Amygdala (tissue), 56 donors: ENCODE results near the gene PPP6R3.
A peak's percentile ranks its signal among the peaks of the same experiment; 100 is the strongest.
"Not testable (repeated sequence)": the region's sequence is repeated elsewhere in the genome, so short reads cannot be mapped to it uniquely, and the experiment has no call there.

Experiments
- DNase-seq, 56 donors: peaks; one replicate each; lab custom pipeline; 2025; lab: John Stamatoyannopoulos, UW

PPP6R3 gene

DNA sequence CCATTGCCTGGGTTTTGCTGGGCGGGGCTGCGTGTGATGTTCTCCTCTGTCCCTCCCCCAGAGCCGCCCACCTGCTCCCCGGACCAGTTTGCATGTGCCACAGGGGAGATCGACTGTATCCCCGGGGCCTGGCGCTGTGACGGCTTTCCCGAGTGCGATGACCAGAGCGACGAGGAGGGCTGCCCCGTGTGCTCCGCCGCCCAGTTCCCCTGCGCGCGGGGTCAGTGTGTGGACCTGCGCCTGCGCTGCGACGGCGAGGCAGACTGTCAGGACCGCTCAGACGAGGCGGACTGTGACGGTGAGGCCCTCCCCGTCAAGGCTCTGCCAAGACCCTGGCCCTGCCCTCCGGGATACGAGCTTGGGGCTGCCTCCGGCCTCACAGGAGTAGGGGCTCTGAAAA lies 27.0 kb upstream of the PPP6R3 start:
- DNase-seq = no peak

DNA sequence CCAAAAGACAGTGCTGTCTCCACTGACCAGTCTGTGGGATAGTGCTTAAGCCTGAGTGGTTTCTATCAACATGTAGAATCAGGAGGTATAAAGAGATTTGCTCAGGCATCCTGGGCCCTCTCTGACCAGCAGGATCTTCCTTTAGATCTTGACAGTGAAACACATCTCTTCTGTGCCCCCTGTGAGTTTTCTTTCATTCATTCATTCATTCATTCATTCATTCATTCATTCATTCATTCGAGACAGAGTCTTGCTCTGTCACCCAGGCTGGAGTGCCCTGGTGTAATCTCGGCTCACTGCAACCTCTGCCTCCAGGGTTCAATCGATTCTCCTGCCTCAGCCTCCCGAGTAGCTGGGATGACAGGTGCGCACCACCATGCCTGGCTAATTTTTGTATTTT lies 26.4 kb upstream of the PPP6R3 start:
- not testable (repeated sequence) for DNase-seq

DNA sequence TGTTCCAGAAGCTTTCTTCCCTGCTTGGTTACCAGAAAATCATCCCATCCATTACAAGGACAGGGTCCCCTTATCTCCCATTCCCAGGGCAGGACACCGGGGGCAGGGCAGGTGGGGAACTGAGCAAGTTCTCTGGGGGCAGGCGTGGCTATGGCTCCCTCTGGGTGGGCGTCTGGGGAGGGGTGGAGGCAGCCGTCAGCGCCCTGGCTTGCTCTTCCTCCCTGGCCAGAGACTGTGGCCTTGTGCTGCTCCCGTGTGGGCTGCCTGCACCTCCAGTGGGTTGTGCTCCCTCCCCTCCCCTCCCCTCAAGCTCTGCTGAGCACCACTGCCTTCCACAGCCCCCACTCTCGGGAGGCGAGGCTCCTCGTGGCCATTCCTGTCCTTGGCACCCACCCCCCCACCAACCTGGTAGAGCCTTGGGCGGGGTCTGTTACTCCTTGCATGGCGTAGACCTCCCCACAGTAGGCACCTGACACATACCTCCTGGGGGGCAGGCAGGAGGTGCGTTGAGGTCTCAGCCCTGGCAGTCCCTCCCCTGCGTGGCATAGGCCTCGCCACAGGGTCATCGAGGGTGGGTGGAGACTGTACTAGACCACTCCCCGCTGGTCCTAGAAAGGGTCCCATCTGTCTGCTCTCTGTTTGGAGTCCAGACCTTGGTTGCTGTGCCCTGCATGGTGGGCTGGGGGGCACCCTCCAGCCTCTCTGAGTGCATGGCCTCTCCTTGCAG lies 24.2 kb upstream of the PPP6R3 start:
- no peak for DNase-seq

DNA sequence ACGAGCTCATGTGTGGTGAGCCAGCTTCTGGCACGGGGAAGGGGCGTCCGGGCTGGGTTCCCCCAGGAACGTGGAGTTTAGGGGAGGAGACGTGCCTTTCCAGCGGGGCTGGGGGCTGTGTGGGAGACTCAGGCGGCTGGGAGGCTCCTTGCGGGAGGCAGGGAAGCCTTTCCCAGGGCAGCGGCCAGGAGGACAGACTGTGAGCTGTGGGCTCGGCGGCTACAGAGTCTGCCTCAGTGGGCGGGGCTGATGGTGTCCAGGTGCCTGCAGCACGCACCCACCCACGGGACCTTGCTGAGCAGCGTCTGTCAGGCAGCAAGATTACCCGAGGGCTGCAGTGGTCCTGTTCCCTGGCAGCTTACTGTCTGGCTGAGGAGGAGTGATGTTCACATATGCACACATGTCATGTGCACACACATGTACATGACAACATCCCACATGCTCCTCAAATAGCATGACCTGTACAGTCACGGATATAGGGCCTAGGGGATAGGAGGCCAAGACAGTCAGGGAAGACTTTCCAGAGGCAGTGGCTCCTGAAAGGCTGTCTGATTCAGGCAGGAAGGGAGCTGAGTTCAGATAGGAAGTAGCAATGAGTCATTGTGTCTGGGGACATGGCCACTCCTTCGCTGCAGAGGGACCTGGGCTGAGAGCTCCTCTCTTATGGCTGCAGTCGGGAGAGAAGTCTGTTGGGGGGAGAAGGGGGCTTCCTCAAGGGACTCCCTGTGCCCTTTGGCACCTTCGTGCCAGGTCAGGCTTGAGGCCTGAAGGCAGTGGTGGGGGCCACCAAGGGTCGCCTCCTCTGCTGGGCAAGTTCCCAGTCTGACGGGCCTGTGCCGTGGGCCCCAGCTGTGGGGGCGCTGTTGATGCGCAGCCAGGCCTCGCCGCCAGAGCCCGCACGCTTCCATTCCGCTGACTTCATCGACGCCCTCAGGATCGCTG lies 23.3 kb upstream of the PPP6R3 start:
- peak in 1 of 56 donors; percentile 27 for DNase-seq

DNA sequence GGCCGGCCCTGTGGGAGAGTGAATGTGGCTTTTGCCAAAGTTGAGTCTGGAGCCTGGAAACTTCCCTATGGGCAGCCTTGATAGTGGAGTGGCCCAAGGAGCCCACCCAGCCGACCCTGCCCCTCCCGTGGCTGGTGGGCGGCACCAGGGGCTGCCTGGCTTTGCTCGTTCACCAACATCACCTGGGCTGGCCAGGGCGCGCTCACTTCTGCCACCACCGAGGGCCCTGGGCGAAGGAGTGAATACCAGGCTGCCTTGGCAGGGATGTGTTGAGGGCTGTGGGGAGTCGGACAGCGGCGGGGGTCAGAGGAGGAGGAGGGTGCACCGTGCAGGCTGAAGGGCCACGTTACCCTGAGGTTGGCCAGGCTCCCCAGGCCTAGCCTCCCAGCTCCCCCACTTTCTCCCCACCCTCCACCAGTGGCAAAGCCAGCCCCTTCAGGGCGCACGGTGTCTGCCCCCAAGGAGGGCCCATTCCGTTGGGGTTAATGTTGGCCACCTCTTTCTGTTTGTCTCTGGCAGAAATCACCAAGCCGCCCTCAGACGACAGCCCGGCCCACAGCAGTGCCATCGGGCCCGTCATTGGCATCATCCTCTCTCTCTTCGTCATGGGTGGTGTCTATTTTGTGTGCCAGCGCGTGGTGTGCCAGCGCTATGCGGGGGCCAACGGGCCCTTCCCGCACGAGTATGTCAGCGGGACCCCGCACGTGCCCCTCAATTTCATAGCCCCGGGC lies 22.5 kb upstream of the PPP6R3 start:
- no peak for DNase-seq

DNA sequence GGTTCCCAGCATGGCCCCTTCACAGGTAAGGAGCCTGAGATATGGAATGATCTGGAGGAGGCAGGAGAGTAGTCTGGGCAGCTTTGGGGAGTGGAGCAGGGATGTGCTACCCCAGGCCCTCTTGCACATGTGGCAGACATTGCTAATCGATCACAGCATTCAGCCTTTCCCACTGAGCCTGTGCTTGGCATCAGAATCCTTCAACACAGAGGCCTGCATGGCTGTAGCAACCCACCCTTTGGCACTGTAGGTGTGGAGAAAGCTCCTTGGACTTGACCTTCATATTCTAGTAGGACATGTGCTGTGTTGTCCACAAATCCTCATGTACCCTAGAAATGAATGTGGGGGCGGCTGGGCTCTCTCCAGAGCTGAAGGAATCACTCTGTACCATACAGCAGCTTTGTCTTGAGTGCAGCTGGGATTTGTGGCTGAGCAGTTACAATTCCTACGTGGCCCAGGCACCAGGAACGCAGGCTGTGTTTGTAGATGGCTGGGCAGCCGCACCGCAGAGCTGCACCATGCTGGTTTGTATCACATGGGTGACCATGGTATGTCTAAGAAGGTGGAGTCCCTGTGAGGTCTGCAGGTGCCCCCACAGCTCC lies 21.8 kb upstream of the PPP6R3 start:
- no peak for DNase-seq

DNA sequence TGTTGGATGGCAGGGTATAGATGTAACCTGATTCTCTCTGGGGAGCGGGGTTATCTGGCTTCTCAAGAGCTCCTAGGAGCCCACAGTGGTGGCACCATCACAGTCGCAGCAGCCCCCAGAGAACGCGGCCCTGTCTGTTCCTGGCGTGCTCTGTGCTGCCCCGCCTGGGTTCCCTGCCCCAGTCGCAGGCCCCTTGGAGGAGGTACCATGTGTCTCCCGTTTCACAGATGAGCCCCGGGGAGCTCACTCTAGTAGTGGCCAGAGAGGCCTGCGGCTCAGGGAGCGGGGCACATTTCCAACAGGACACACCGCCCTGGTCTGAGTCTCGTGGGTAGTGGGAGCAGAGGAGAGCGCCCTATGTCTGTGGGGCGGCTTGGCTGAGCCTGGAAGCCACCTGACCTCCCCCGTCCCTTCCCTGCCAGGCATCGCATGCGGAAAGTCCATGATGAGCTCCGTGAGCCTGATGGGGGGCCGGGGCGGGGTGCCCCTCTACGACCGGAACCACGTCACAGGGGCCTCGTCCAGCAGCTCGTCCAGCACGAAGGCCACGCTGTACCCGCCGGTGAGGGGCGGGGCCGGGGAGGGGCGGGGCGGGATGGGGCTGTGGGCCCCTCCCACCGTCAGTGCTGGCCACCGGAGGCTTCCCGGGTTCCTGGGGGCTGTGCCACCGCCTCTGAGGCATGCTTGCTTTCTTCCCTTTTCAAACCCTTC lies 21.0 kb upstream of the PPP6R3 start:
- no peak for DNase-seq

DNA sequence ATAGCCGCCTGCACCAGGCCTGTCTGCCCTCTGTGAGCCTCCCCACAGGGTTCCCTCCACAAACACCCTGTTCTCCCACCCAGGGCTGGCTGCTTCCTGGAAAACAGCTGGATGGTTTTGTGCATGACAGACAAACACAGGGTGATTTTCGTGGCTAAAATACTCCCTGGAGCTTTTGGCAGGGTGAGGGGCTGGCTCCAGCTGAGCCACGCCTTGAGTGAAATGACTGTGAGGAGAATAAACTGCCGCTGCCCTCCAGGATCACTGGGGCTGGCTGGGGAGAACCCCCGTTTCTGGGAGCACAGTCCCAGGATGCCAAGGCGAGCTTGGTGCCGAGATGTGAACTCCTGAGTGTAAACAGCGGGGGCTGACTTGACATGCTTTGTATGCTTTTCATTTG lies 20.3 kb upstream of the PPP6R3 start:
- DNase-seq = no peak

DNA sequence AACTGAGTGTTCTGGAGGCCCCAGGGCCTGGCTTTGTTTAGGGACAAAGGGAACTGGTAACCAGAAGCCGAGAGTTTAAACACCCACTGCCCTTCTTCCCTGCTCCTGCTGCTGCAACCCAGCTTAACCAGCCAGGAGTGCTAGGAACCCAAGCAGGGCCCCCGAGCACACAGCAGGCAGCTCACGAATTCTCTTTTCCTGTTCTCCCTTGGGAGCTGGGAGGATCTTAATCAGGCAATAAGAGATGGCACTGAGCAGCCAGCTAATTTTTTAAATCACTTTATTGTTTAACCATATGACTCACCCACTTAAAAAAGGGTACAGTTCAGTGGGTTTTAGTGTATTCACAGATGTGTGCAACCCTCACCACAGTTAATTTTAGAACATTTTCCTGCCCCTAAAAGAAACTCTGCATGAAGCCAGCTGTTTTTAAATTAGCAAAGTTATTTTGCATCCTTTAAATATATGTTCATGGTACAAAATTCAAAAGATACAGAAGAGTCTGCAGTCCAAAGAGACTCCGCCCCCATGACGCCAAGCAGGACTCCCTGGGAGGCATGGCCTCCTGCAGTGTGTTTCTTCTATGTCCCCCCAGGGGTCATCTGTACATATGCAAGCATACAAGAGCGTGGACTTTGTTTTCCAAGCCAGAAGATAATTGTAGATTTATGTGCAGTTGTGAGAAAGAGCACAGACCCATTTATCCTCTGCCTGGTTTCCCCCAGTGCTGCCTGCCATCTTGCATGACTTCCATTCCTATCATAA lies 18.9 kb upstream of the PPP6R3 start:
- no peak for DNase-seq

DNA sequence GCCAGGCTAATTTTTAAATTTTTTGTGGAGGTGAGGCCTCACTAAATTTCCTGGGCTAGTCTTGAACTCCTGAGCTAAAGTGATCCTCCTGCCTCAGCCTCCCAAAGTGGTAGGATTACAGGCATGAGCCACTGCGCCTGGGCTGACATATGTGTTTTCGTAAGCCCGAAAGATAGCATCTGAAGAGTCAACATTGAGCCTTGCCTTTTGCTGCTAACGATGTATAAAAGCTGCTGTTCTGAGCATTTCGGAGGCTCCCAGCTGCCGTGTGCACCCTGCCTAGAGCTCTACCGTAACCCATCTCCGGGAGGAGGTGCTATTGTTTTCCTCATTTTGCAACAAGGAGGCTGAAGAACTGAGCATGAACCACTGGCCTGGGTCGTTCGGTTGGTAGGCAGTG lies 18.1 kb upstream of the PPP6R3 start:
- no peak for DNase-seq

DNA sequence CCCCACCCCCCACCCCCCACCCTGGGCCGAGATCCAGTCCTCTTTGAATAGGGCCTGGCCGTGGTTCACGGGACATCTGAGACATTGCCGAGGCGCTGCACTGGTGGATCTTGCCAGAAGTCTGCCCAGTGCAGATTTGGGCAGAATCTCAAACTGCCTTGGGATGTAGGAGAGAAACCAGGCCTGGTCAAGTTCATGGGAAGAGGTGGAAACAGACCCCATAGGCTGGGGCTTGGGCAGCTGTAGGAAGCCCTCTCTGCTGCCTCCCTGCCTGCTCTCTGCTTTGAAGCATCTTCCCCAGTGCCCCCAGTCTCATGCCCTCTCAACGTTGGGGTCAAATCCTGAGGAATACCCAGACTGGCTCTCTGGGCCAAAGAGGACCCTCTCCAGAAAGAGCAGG lies 16.0 kb upstream of the PPP6R3 start:
- DNase-seq = peak in 6 of 56 donors; percentile 8 to 31 (median 11)

DNA sequence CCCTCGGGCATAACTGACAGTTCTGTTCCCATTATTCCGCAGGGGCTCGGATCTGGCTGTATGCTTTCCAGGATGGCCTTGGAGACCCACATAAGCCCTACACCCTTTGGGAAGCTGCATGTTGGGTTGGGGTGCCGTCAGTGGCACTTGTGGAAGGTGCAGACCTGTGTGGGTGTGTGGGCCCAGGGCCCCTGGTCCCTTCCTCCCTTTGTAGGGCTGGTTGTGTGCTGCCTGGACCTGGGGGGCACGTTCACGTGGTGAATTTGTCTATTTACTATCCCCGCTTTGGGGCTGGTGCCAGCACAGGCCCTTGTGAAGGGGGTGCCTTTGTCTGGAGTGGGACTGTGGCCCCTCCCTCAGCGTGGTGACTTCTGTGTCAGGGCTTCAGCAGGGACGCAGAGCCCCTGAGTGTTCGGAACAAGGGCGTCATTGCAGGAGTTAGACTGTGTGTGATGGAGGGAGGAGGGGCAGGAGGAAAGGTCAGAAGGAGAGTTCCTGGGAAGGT lies 15.0 kb upstream of the PPP6R3 start:
- no peak for DNase-seq

DNA sequence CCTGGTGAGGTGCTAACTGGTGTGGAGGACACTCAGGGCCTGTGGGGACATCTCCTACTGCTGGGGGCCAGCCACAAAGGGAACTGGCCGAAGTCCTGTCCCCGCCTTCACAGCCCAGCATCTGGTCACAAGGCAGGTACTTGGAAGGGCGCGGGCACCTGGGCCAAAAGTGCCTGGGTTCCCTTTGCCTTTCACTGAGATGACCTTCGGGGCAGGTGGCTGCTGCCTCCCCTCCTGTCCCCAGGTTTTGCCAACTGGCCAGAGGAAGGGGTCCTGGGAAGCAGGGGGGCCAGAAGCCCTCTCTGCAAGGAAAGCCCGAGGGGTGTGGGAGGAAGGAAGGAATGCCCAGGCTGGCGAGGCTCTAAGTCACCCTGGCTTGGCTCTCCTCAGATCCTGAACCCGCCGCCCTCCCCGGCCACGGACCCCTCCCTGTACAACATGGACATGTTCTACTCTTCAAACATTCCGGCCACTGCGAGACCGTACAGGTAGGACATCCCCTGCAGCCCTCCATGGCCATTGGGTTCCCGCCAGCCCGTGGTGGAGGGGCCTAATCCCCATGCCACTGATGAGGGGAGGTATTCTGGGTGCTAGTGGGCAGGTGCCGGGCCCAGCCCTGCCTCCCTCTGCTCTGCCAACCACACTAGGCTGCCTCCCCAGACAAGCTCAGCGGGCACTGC lies 14.4 kb upstream of the PPP6R3 start:
- DNase-seq = no peak

DNA sequence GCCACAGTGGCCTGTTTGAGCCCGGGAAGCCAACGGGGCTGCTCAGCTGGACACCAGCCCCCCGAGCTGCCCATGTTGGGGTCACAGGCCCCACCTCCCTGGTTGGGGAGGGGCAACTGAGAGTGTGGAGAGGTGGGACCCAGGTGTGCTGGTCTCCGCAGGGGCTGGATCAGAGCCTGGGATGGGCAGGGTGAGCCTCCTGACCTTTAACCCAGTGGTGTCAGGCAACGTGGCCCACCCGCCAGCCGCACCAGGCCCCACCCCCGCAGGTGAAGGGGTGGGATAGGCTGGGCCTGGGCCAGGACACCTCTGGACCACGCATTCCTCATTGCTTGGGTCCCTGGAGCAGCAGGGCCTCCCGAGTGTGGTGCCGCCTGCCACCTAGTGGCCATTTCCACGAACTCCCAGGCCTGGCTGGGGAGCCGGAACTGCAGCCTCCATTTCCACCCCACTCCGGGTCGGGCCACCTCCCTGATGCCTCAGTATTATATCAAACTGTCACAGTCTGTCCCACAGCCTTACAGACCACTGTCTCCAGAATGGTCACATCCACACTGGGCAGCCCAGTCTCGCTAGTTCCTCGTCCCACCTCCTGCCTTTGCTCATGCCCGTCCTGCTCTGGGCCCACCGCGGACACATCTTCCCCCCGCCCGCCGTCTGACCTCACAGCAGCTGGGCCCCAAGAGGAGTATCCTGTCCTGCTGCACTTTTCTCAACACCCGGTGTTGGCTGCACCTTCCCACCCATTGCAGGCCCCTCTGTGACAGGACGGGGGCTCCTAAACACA lies 13.3 kb upstream of the PPP6R3 start:
- peak in 48 of 56 donors; percentile 10 to 81 (median 47) for DNase-seq

DNA sequence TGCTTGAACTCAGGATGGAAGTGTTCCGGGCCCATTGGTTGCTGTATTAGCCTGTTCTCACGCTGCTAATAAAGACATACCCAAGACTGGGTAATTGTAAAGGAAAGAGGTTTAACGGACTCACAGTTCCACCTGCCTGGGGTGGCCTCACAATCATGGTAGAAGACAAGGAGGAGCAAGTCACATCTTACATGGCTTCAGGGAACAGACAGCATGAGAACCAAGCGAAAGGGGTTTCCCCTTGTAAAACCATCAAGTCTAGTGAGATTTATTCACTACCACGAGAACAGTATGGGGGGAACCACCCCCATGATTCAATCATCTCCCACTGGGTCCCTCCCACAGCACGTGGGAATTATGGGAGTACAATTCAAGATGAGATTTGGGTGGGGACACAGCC lies 12.6 kb upstream of the PPP6R3 start:
- DNase-seq = not testable (repeated sequence)

DNA sequence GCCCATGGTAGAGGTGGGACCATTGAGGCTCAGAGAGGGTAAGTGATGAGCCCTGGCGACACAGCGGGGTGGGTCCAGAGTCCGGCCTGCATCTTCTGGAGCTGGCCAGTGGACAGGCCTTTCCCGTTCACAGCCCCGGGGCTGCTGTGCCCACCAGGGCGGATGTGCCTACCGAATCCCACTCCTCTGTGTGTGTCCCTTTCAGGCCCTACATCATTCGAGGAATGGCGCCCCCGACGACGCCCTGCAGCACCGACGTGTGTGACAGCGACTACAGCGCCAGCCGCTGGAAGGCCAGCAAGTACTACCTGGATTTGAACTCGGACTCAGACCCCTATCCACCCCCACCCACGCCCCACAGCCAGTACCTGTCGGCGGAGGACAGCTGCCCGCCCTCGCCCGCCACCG lies 11.9 kb upstream of the PPP6R3 start:
- DNase-seq = no peak

DNA sequence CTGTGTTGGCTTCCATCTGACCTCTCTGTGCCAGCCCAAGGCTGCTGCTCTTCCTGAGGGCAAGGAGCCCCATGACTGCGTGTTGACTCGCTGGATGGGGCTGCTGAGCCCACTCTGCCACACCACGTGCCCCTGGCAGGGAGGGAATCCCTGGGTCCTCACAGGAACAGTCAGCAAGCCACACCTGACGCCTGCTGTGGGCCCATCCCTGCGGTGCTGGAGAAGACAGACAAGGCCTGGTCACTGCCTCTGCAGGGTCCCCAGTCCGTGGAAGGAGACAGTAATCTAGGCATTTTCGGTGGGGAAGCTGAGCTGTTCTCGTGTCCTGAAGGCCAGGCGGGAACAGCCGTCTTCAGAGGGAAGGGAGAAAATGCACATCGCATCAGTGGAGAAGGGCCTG lies 10.6 kb upstream of the PPP6R3 start:
- DNase-seq = no peak

DNA sequence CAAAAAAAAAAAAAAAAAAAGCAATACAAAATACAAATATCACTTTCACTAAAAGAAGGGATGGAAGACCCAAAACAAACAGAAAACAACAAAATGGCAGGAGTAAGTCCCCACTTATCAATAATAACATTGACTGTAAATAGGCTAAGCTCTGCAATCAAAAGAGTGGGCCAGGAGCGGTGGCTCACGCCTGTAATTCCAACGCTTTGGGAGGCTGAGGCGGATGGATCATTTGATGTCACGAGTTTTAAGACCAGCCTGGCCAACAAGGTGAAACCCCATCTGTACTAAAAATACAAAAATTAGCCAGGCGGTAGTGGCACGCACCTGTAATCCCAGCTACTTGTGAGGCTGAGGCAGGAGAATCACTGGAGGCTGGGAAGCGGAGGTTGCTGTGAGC lies 9.8 kb upstream of the PPP6R3 start:
- no peak for DNase-seq
